HL-60 (cell line): Measurements from ENCODE around the gene PDK1.

ENCODE experiments used
- DNase-seq, 2 experiments: peaks; one replicate each; pipeline ENCODE4 v3.0.0-alpha.2; 2010 to 2020; ENCODE audit warnings: low read depth in 1 of 2, low spot score in 1 of 2
- H3K27ac ChIP-seq: fragments of 250-450 bp; sonication (Bioruptor Pico); replicated peaks from 2 replicates; pipeline ENCODE4 v1.5.1; 2020; ENCODE audit warnings: mild to moderate bottlenecking, moderate library complexity
- H3K27me3 ChIP-seq: fragments of 250-450 bp; sonication (Bioruptor Pico); 2 replicates; pipeline ENCODE4 v1.5.1; 2021; ENCODE audit warnings: mild to moderate bottlenecking, moderate library complexity; ENCODE audit not compliant: insufficient read depth, poor library complexity, severe bottlenecking
- H3K4me3 ChIP-seq: replicated peaks from 2 replicates; pipeline ENCODE4 v1.5.1; 2011; ENCODE audit warnings: mild to moderate bottlenecking, control low read depth, low read length; ENCODE audit not compliant: insufficient read depth
- CTCF ChIP-seq: IDR thresholded peaks from one replicate; pipeline ENCODE4 v1.5.1; 2011; ENCODE audit warnings: low read length, control low read depth, inconsistent platforms; ENCODE audit not compliant: insufficient read depth
- GABPA ChIP-seq: IDR thresholded peaks from 2 replicates; pipeline ENCODE4 v1.6.1; 2012; ENCODE audit warnings: low read depth
- POLR2AphosphoS5 ChIP-seq: IDR thresholded peaks from 2 replicates; pipeline ENCODE4 v1.6.1; 2012; ENCODE audit warnings: low read depth
- REST ChIP-seq: IDR thresholded peaks from 2 replicates; pipeline ENCODE4 v1.6.1; 2012; ENCODE audit warnings: low read depth; ENCODE audit not compliant: insufficient replicate concordance
- SPI1 ChIP-seq: IDR thresholded peaks from 2 replicates; pipeline ENCODE4 v1.6.1; 2012; ENCODE audit warnings: low read depth, mild to moderate bottlenecking, borderline replicate concordance

The PDK1 gene

GRCh38 chr2:172571245-172571644 is 15.4 kb downstream of the PDK1 start:
- TF ChIP-seq CTCF (no peak), SPI1 (no peak), POLR2AphosphoS5 (no peak)

GRCh38 chr2:172572981-172573380 is 17.1 kb downstream of the PDK1 start:
- no peak for DNase-seq
- TF ChIP-seq POLR2AphosphoS5 (no peak), GABPA (no peak), REST (no peak), SPI1 (no peak), CTCF (no peak)
- peak overlapping the region; percentile 61 for H3K27ac ChIP-seq
- no peaks in the 10 kb centered on the region for H3K27me3 ChIP-seq
- no peak overlapping the region for H3K4me3 ChIP-seq

More at GRCh38 chr2:172571245-172571644, 15.4 kb downstream of the PDK1 start:
- Histone ChIP-seq H3K4me3 (no peak overlapping the region), H3K27me3 (no peaks in the 10 kb centered on the region), H3K27ac (no peak overlapping the region)
- no peak for DNase-seq

- DNase-seq: no peak
- Histone ChIP-seq H3K4me3 (no peak overlapping the region), H3K27ac (no peak overlapping the region), H3K27me3 (no peaks in the 10 kb centered on the region)
- TF ChIP-seq GABPA: no peak
- TF ChIP-seq POLR2AphosphoS5: no peak
- TF ChIP-seq CTCF: no peak
- no peak for TF ChIP-seq SPI1
- no peak for TF ChIP-seq REST
These were observed 19.1 kb downstream of the PDK1 start for GRCh38 chr2:172574965-172575364.

GRCh38 chr2:172578054-172578453 is 22.2 kb downstream of the PDK1 start:
- H3K27ac ChIP-seq: no peak overlapping the region
- no peaks in the 10 kb centered on the region for H3K27me3 ChIP-seq
- peak in 1 of 2 experiments; percentile 28 for DNase-seq
- TF ChIP-seq GABPA (no peak), SPI1 (no peak), CTCF (no peak), POLR2AphosphoS5 (no peak), REST (no peak)
- H3K4me3 ChIP-seq: no peak overlapping the region
